OCI-LY3 (cell line): ENCODE measurements around the gene RNF144B.

Source experiments
- EZH2phosphoT487 ChIP-seq: fragments of 200-600 bp; shearing (Covaris generic); IDR thresholded peaks from 2 replicates; pipeline ENCODE4 v1.6.1; 2018; ENCODE audit warnings: antibody characterized with exemption, mixed run types, low read depth
- TF ChIP-seq, protein P1 (sequence below): fragments of 200-600, 300-600 bp; sonication (generic); IDR thresholded peaks from 2 replicates; pipeline ENCODE4 v1.5.1; 2014; ENCODE audit warnings: antibody characterized with exemption, low read length, low read depth

- TF ChIP-seq, protein P1, sequence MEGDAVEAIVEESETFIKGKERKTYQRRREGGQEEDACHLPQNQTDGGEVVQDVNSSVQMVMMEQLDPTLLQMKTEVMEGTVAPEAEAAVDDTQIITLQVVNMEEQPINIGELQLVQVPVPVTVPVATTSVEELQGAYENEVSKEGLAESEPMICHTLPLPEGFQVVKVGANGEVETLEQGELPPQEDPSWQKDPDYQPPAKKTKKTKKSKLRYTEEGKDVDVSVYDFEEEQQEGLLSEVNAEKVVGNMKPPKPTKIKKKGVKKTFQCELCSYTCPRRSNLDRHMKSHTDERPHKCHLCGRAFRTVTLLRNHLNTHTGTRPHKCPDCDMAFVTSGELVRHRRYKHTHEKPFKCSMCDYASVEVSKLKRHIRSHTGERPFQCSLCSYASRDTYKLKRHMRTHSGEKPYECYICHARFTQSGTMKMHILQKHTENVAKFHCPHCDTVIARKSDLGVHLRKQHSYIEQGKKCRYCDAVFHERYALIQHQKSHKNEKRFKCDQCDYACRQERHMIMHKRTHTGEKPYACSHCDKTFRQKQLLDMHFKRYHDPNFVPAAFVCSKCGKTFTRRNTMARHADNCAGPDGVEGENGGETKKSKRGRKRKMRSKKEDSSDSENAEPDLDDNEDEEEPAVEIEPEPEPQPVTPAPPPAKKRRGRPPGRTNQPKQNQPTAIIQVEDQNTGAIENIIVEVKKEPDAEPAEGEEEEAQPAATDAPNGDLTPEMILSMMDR = no peak
- no peak for TF ChIP-seq EZH2phosphoT487
Observed at GRCh38 chr6:18510644-18511033, 123.5 kb downstream of the RNF144B start.
